H1 (cell line): ENCODE data around the gene CLCF1. TPM values are rescaled to one million over a fixed set of nuclear protein-coding genes. Genes with fewer than 3 reads are reported as not detected.

Source experiments
- CTBP2 ChIP-seq: IDR thresholded peaks from 2 replicates; pipeline ENCODE4 v1.7.0; 2011; ENCODE audit warnings: borderline replicate concordance, mild to moderate bottlenecking, moderate library complexity, mixed read lengths, low read length; ENCODE audit not compliant: insufficient read depth, insufficient read length
- JUN ChIP-seq: IDR thresholded peaks from 2 replicates; pipeline ENCODE4 v1.6.1; 2011; ENCODE audit warnings: low read depth, mild to moderate bottlenecking, improper control_type of control experiment, low read length
- POU5F1 ChIP-seq: IDR thresholded peaks from 2 replicates; pipeline ENCODE4 v1.6.1; 2011; ENCODE audit warnings: low read depth, mild to moderate bottlenecking, low read length, moderate library complexity
- RNF2 ChIP-seq: fragments of 200-900, 300-1000 bp; sonication (generic); IDR thresholded peaks from 2 replicates; pipeline ENCODE4 v1.7.1; 2016; ENCODE audit warnings: borderline replicate concordance, low read depth, mild to moderate bottlenecking, antibody characterized with exemption, low read length; ENCODE audit not compliant: poor library complexity, severe bottlenecking; ENCODE audit errors: missing control alignments
- SP4 ChIP-seq: IDR thresholded peaks from 2 replicates; pipeline ENCODE4 v1.6.1; 2012; ENCODE audit warnings: low read length, inconsistent platforms
- TBP ChIP-seq: IDR thresholded peaks from 2 replicates; pipeline ENCODE4 v1.6.1; 2011; ENCODE audit warnings: low read depth, low read length, improper control_type of control experiment
- ZNF274 ChIP-seq: IDR thresholded peaks from 2 replicates; pipeline ENCODE4 v1.7.0; 2012; ENCODE audit warnings: low read length, borderline replicate concordance; ENCODE audit errors: extremely low read depth
- polyA plus RNA-seq, 7 experiments: library from polyadenylated mRNA; depleted of rRNA in 3 of 7; stranded (reverse) in 5 of 7; unstranded in 2 of 7; fragments of >200 nt in 5 of 7; fragments of 200-250 nt in 2 of 7; gene quantifications; 1 replicate in 5 of 7; 2 replicates in 1 of 7; 4 replicates in 1 of 7; pipeline versions ENCODE4 v1.2.1 to v1.2.3, GENCODE V29; 2011 to 2013; ENCODE audit warnings: missing spikeins in 2 of 7, mixed read lengths in 2 of 7
- total RNA-seq: library from RNA; stranded (reverse); fragmentation: NEBNext Ultra II Directional; extraction: Animal tissue kit (Norgen Biotek cat#: 25700); gene quantifications from 2 replicates; pipeline ENCODE4 v1.2.1, GENCODE V29; 2021
- TF ChIP-seq, protein P1 (sequence below): IDR thresholded peaks from 2 replicates; pipeline ENCODE4 v1.6.1; 2012; ENCODE audit warnings: inconsistent platforms

CLCF1 gene
- total and polyA plus RNA-seq, 2 of the 8 experiments (the other 6 are each of a cell fraction or from before 2014, with no cell fraction given) = 0.32 to 1.2 TPM

DNA sequence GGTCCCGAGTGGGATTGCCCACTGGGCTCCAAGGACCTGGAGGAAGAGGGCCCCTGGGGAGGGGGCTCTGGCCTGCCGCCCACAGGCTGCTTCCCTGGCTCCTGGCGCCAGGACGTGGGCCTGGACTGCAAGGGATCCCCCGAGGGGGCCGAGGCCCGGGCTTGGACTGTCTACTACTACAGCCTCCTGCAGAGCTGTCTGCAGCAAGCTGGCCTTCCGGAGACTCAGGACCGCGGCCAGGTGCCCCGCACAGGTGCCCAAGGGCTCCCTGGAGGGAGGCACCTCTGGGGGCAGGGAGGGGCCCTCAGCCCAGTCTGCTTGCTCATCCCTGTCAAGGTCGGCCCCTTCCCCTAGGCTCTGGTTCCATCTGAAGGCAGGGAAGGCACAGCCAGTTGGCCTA lies 44.0 kb upstream of the CLCF1 start (continued):
- TF ChIP-seq, protein P1, sequence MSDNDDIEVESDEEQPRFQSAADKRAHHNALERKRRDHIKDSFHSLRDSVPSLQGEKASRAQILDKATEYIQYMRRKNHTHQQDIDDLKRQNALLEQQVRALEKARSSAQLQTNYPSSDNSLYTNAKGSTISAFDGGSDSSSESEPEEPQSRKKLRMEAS = no peak
- TF ChIP-seq RNF2 (no peak), JUN (no peak), TBP (no peak), POU5F1 (no peak), CTBP2 (no peak), ZNF274 (no peak), SP4 (no peak)
